ENCODE measurements around the gene AGPAT4.

The AGPAT4 gene

DNA sequence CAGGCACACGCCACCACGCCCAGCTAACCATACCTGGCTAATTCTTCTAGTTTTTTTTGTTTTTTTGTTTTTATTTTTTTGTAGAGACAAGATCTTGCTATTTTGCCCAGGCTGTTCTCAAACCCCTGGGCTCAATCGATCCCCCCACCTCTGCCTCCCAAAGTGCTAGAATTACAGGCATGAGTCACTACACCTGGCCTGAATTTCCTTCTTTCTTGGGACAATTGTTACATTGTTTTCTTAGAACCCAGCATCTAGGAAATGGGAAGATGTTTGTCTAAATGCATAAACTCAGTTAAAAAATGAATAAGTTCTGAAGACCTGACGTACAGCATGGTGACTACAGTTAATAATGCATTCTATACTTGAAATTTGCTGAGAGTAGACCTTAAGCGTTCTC lies 10.8 kb upstream of the AGPAT4 start:
- no peaks in the 10 kb centered on the region for H3K79me2 ChIP-seq (ENCODE audit: control insufficient read depth, insufficient read depth, low read length, poor library complexity)
- no peak overlapping the region for H3K4me3 ChIP-seq (ENCODE audit: low read depth, low read length)
- H3K27me3 ChIP-seq (ENCODE audit: insufficient read depth, low read length), result no peaks in the 10 kb centered on the region
- H3K36me3 ChIP-seq (ENCODE audit: control insufficient read depth in 1 of 2, insufficient read depth in 2 of 2, low read length in 2 of 2), result no peaks in the 10 kb centered on the region
- H3K14ac ChIP-seq (ENCODE audit: low read length), result no peak overlapping the region
- DNase-seq, result no peak
- H3K9me3 ChIP-seq (ENCODE audit: insufficient read depth, low read depth, low read length), result no peaks in the 10 kb centered on the region
- H4K12ac ChIP-seq (ENCODE audit: low read depth, low read length), result no peak overlapping the region
- H2BK120ac ChIP-seq (ENCODE audit: insufficient read depth, low read length, poor library complexity), result no peak overlapping the region
- H3K23ac ChIP-seq (ENCODE audit: low read length), result no peak overlapping the region
- no peaks in the 10 kb centered on the region for H3K79me1 ChIP-seq (ENCODE audit: low read length)
- H2AK5ac ChIP-seq (ENCODE audit: low read length), result no peak overlapping the region
- no peak overlapping the region for H3K4ac ChIP-seq (ENCODE audit: low read depth, low read length)
- no CpG with 5 or more reads among the region's 5 CpGs for WGBS (ENCODE audit: extremely low coverage, insufficient coverage, insufficient read length)
- H2AFZ ChIP-seq (ENCODE audit: insufficient read depth, low read length, poor library complexity), result no peak overlapping the region
- H3K4me2 ChIP-seq (ENCODE audit: low read length), result no peak overlapping the region
- H3K9ac ChIP-seq (ENCODE audit: low read length), result no peak overlapping the region
- H2BK5ac ChIP-seq (ENCODE audit: low read depth, low read length, poor library complexity), result no peak overlapping the region
- H4K8ac ChIP-seq (ENCODE audit: low read depth, low read length), result no peak overlapping the region
- H2BK12ac ChIP-seq (ENCODE audit: low read length), result no peak overlapping the region
- H3K27ac ChIP-seq (ENCODE audit: low read depth, low read length), result no peak overlapping the region
- H3K4me1 ChIP-seq (ENCODE audit: control insufficient read depth in 1 of 2, insufficient read depth in 2 of 2, low read length in 2 of 2), result no peaks in the 10 kb centered on the region
- no peak overlapping the region for H3K18ac ChIP-seq (ENCODE audit: low read length)
- no peak overlapping the region for H4K91ac ChIP-seq (ENCODE audit: low read depth, low read length)

- Histone ChIP-seq H2BK12ac (ENCODE audit: low read length) (no peak overlapping the region), H2AK5ac (ENCODE audit: low read length) (no peak overlapping the region), H3K4me3 (ENCODE audit: low read depth, low read length) (no peak overlapping the region), H4K8ac (ENCODE audit: low read depth, low read length) (no peak overlapping the region), H3K18ac (ENCODE audit: low read length) (no peak overlapping the region), H3K4me2 (ENCODE audit: low read length) (no peak overlapping the region), H3K4me1 (ENCODE audit: control insufficient read depth in 1 of 2, insufficient read depth in 2 of 2, low read length in 2 of 2) (no peaks in the 10 kb centered on the region), H4K12ac (ENCODE audit: low read depth, low read length) (no peak overlapping the region), H3K9me3 (ENCODE audit: insufficient read depth, low read depth, low read length) (no peaks in the 10 kb centered on the region), H3K36me3 (ENCODE audit: control insufficient read depth in 1 of 2, insufficient read depth in 2 of 2, low read length in 2 of 2) (no peaks in the 10 kb centered on the region), H2AFZ (ENCODE audit: insufficient read depth, low read length, poor library complexity) (no peak overlapping the region), H3K4ac (ENCODE audit: low read depth, low read length) (no peak overlapping the region), H2BK5ac (ENCODE audit: low read depth, low read length, poor library complexity) (no peak overlapping the region), H3K27ac (ENCODE audit: low read depth, low read length) (no peak overlapping the region), H3K23ac (ENCODE audit: low read length) (no peak overlapping the region), H3K14ac (ENCODE audit: low read length) (no peak overlapping the region), H3K9ac (ENCODE audit: low read length) (no peak overlapping the region), H3K79me2 (ENCODE audit: control insufficient read depth, insufficient read depth, low read length, poor library complexity) (no peaks in the 10 kb centered on the region), H3K79me1 (ENCODE audit: low read length) (no peaks in the 10 kb centered on the region), H4K91ac (ENCODE audit: low read depth, low read length) (no peak overlapping the region), H3K27me3 (ENCODE audit: insufficient read depth, low read length) (no peaks in the 10 kb centered on the region), H2BK120ac (ENCODE audit: insufficient read depth, low read length, poor library complexity) (no peak overlapping the region)
- WGBS (ENCODE audit: extremely low coverage, insufficient coverage, insufficient read length), result no CpG with 5 or more reads among the region's 5 CpGs
- no peak for DNase-seq
Observed at GRCh38 chr6:161281092-161281491, 7.2 kb upstream of the AGPAT4 start.

- Histone ChIP-seq H3K36me3 (ENCODE audit: control insufficient read depth in 1 of 2, insufficient read depth in 2 of 2, low read length in 2 of 2) (no peaks in the 10 kb centered on the region), H3K79me1 (ENCODE audit: low read length) (no peaks in the 10 kb centered on the region), H3K4me1 (ENCODE audit: control insufficient read depth in 1 of 2, insufficient read depth in 2 of 2, low read length in 2 of 2) (no peaks in the 10 kb centered on the region), H3K27ac (ENCODE audit: low read depth, low read length) (no peak overlapping the region), H4K12ac (ENCODE audit: low read depth, low read length) (no peak overlapping the region), H3K27me3 (ENCODE audit: insufficient read depth, low read length) (no peaks in the 10 kb centered on the region), H4K91ac (ENCODE audit: low read depth, low read length) (no peak overlapping the region), H3K14ac (ENCODE audit: low read length) (no peak overlapping the region), H4K8ac (ENCODE audit: low read depth, low read length) (no peak overlapping the region), H3K9ac (ENCODE audit: low read length) (no peak overlapping the region), H3K4ac (ENCODE audit: low read depth, low read length) (no peak overlapping the region), H2BK12ac (ENCODE audit: low read length) (no peak overlapping the region), H2BK5ac (ENCODE audit: low read depth, low read length, poor library complexity) (no peak overlapping the region), H3K18ac (ENCODE audit: low read length) (no peak overlapping the region), H3K4me3 (ENCODE audit: low read depth, low read length) (no peak overlapping the region), H3K23ac (ENCODE audit: low read length) (no peak overlapping the region), H3K79me2 (ENCODE audit: control insufficient read depth, insufficient read depth, low read length, poor library complexity) (no peaks in the 10 kb centered on the region), H3K9me3 (ENCODE audit: insufficient read depth, low read depth, low read length) (no peaks in the 10 kb centered on the region), H2AFZ (ENCODE audit: insufficient read depth, low read length, poor library complexity) (no peak overlapping the region), H2BK120ac (ENCODE audit: insufficient read depth, low read length, poor library complexity) (no peak overlapping the region), H3K4me2 (ENCODE audit: low read length) (no peak overlapping the region), H2AK5ac (ENCODE audit: low read length) (no peak overlapping the region)
- no peak for DNase-seq
- no CpG with 5 or more reads among the region's 7 CpGs for WGBS (ENCODE audit: extremely low coverage, insufficient coverage, insufficient read length)
Observed at GRCh38 chr6:161279677-161280415, 6.0 kb upstream of the AGPAT4 start.

DNA sequence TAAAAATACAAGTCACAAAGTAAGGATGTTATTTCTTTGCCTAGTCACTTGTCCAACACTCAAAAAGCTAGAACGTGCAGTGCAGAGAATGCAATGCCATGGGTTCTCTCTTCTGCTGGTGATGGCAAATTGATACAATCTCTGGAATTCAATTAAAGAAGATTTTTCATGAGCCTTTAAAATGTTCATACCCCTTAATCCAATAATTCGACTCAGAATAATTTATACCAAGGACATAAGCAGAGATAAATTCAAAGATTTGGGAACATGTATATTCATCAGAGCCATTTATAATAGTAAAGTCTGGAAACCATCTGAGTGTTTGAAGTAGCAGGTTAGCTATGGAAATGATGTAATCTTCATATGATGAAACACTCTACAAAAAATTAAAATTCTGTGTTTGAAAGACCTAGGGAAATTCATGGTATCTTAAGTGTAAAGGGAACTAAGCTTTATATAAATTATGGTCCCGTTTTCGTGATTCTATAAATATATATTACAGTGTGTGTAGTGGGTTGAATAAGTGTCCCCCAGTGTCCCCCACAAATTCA lies 2.8 kb upstream of the AGPAT4 start:
- no peak overlapping the region for H2BK12ac ChIP-seq (ENCODE audit: low read length)
- no peak overlapping the region for H2AK5ac ChIP-seq (ENCODE audit: low read length)
- no peak overlapping the region for H2BK120ac ChIP-seq (ENCODE audit: insufficient read depth, low read length, poor library complexity)
- no peak overlapping the region for H3K14ac ChIP-seq (ENCODE audit: low read length)
- H3K9me3 ChIP-seq (ENCODE audit: insufficient read depth, low read depth, low read length), result no peaks in the 10 kb centered on the region
- H3K79me1 ChIP-seq (ENCODE audit: low read length), result peaks cover 6% of the 10 kb centered on the region
- no peak overlapping the region for H2BK5ac ChIP-seq (ENCODE audit: low read depth, low read length, poor library complexity)
- no peaks in the 10 kb centered on the region for H3K36me3 ChIP-seq (ENCODE audit: control insufficient read depth in 1 of 2, insufficient read depth in 2 of 2, low read length in 2 of 2)
- no peak overlapping the region for H4K12ac ChIP-seq (ENCODE audit: low read depth, low read length)
- peaks cover 0 to 3% of the 10 kb centered on the region in 2 experiments for H3K4me1 ChIP-seq (ENCODE audit: control insufficient read depth in 1 of 2, insufficient read depth in 2 of 2, low read length in 2 of 2)
- H3K27me3 ChIP-seq (ENCODE audit: insufficient read depth, low read length), result no peaks in the 10 kb centered on the region
- no peak overlapping the region for H3K4me2 ChIP-seq (ENCODE audit: low read length)
- no peak overlapping the region for H2AFZ ChIP-seq (ENCODE audit: insufficient read depth, low read length, poor library complexity)
- no peak overlapping the region for H3K27ac ChIP-seq (ENCODE audit: low read depth, low read length)
- no peak overlapping the region for H3K23ac ChIP-seq (ENCODE audit: low read length)
- no peak overlapping the region for H3K4me3 ChIP-seq (ENCODE audit: low read depth, low read length)
- no peak overlapping the region for H3K4ac ChIP-seq (ENCODE audit: low read depth, low read length)
- H4K91ac ChIP-seq (ENCODE audit: low read depth, low read length), result no peak overlapping the region
- H3K79me2 ChIP-seq (ENCODE audit: control insufficient read depth, insufficient read depth, low read length, poor library complexity), result no peaks in the 10 kb centered on the region
- no peak for DNase-seq
- H4K8ac ChIP-seq (ENCODE audit: low read depth, low read length), result no peak overlapping the region
- H3K9ac ChIP-seq (ENCODE audit: low read length), result no peak overlapping the region
- H3K18ac ChIP-seq (ENCODE audit: low read length), result no peak overlapping the region
- WGBS (ENCODE audit: extremely low coverage, insufficient coverage, insufficient read length), result no CpG with 5 or more reads among the region's 4 CpGs

All from trophoblast cell (in vitro differentiated cells and primary cell).